Spleen (tissue), 11 donors: ENCODE results near the gene EFNA5. TPM values are rescaled to one million over a fixed set of nuclear protein-coding genes. Genes with fewer than 3 reads are reported as not detected.
A peak's percentile ranks its signal among the peaks of the same experiment; 100 is the strongest.

Experiments
- DNase-seq: peaks from one replicate; pipeline ENCODE4 v3.0.0-alpha.2; 2020
- H3K27ac ChIP-seq, 8 donors: fragments of 200-600 bp; sonication (generic) in 7 of 8; 1 replicate in 4 of 8; 2 replicates in 4 of 8; pipeline versions ENCODE4 v1.5.0 to v1.8.0; 2016 to 2021; ENCODE audit warnings: inconsistent platforms in 4 of 8, mild to moderate bottlenecking in 4 of 8, moderate library complexity in 1 of 8
- H3K27me3 ChIP-seq, 7 donors: fragments of 200-600 bp; sonication (generic) in 6 of 7; replicated peaks in 1 of 7; 1 replicate in 4 of 7; 2 replicates in 3 of 7; pipeline versions ENCODE4 v1.5.0 to v1.8.0; 2016 to 2021; ENCODE audit warnings: inconsistent platforms in 3 of 7, mild to moderate bottlenecking in 1 of 7
- H3K36me3 ChIP-seq, 6 donors: fragments of 200-600 bp; sonication (generic) in 5 of 6; 1 replicate in 4 of 6; 2 replicates in 2 of 6; pipeline versions ENCODE4 v1.5.0 to v1.8.0; 2016 to 2021; ENCODE audit warnings: inconsistent platforms in 2 of 6
- H3K4me1 ChIP-seq, 6 donors: fragments of 200-600 bp; sonication (generic) in 5 of 6; 1 replicate in 3 of 6; 2 replicates in 3 of 6; pipeline versions ENCODE4 v1.5.0 to v1.8.0; 2016 to 2021; ENCODE audit warnings: inconsistent platforms in 3 of 6
- H3K4me3 ChIP-seq, 8 donors: fragments of 200-600 bp; sonication (generic) in 7 of 8; 1 replicate in 4 of 8; 2 replicates in 4 of 8; pipeline versions ENCODE4 v1.5.0 to v1.8.0; 2016 to 2021; ENCODE audit warnings: inconsistent platforms in 4 of 8, mild to moderate bottlenecking in 4 of 8, moderate library complexity in 2 of 8
- H3K9me3 ChIP-seq, 8 donors: fragments of 200-600 bp; sonication (generic) in 7 of 8; 1 replicate in 4 of 8; 2 replicates in 4 of 8; pipeline versions ENCODE4 v1.5.0 to v1.8.0; 2016 to 2021; ENCODE audit warnings: inconsistent platforms in 4 of 8
- POLR2A ChIP-seq, 3 donors: fragments of 450-650 bp; IDR thresholded peaks; one replicate each; pipeline ENCODE4 v1.5.1; 2017; ENCODE audit warnings: antibody characterized with exemption in 3 of 3, mild to moderate bottlenecking in 1 of 3
- POLR2AphosphoS5 ChIP-seq, 3 donors: sonication (generic); formaldehyde crosslinking; IDR thresholded peaks; one replicate each; pipeline ENCODE4 v1.5.1; 2017; ENCODE audit warnings: antibody characterized with exemption in 3 of 3
- WGBS, 5 donors: extraction: QIAGEN DNeasy Blood & Tissue Kit in 3 of 5; methylation state at CpG; one replicate each; pipeline versions ENCODE4 v1.1.5 to v1.1.7; 2013 to 2018; 5-methylcytosine and 5-hydroxymethylcytosine counted together
- intact Hi-C: fragments of 100-400 bp; cut with DNase I; formaldehyde crosslinking; loops from one replicate; pipeline ENCODE4 v1.15.0; 2023; ENCODE audit warnings: low total_unique reads
- polyA plus RNA-seq, 3 donors: library from polyadenylated mRNA; stranded (reverse); fragments of 200-250 nt; gene quantifications; one replicate each; pipeline ENCODE4 v1.2.1, GENCODE V29; 2013
- total RNA-seq, 7 donors: library from RNA; depleted of rRNA in 3 of 7; stranded (reverse); fragments of >200 nt in 3 of 7; fragmentation: NEBNext Ultra II Directional in 4 of 7; extraction: Animal tissue kit (Norgen Biotek cat#: 25700) in 4 of 7; gene quantifications; one replicate each; pipeline versions ENCODE4 v1.1.0 to v1.2.1, GENCODE V29; 2016 to 2021
- TF ChIP-seq, protein P1 (sequence below), 11 experiments: fragments of 200-600 bp in 7 of 11; fragments of 450-650 bp in 4 of 11; sonication (generic) in 4 of 11; IDR thresholded peaks in 8 of 11; conservative IDR thresholded peaks in 3 of 11; 1 replicate in 7 of 11; 2 replicates in 4 of 11; pipeline versions ENCODE4 v1.4.0 to v1.8.0; 2016 to 2021; ENCODE audit warnings: antibody characterized with exemption in 11 of 11, inconsistent platforms in 4 of 11, mild to moderate bottlenecking in 1 of 11
- donor health status: healthy with polysubstance abuse.
- donor health status: DM: no; HTN: no; CAD: no; lungs with moderate emphysema.
- donor health status: DM: no; HTN: no; CAD: no.
- donor health status: Bipolar disorder and iron deficiency.
- donor health status: healthy.
- donor health status: DM: no; HTN: no; CAD: no.
- donor health status: DM: yes; HTN: yes; CAD: no.

Gene EFNA5
- total and polyA plus RNA-seq, 10 donors: 0.33 to 29.0 (median 12.2) TPM

DNA sequence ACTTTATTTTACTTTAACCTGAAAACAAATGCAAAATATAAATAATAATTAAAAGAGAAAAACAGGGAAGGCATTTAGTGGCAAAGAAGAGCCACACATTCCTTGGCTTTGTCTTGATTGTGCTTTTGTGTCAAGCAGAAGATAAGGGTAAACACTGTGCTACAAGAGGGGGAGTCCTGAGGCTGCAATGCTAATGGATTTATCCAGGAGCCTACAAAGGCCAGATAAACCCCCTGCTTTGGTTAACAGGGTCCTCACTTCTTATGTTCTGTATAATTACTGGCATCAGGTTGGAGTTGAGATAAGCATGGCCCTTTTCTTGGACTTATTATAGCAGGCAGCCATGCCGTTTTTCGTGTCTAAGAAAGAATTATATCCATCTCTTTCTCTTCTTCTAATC lies 302.8 kb downstream of the EFNA5 start:
- no peak overlapping the region for H3K4me3 ChIP-seq
- H3K36me3 ChIP-seq: no peaks in the 10 kb centered on the region
- DNase-seq: no peak
- peaks cover 0 to 28% (median 10%) of the 10 kb centered on the region in 6 donors for H3K4me1 ChIP-seq
- no peaks in the 10 kb centered on the region for H3K9me3 ChIP-seq
- intact Hi-C loops: no loop called here
- no peaks in the 10 kb centered on the region for H3K27me3 ChIP-seq
- H3K27ac ChIP-seq: no peak overlapping the region
- WGBS, 5 donors: 86 to 95% (median 94%) methylated on average over 2 of the region's 2 CpGs
- TF ChIP-seq POLR2AphosphoS5 (IDR thresholded peaks at IDR 0.05) (no peak), POLR2A (IDR thresholded peaks at IDR 0.05) (no peak)
- TF ChIP-seq, protein P1, sequence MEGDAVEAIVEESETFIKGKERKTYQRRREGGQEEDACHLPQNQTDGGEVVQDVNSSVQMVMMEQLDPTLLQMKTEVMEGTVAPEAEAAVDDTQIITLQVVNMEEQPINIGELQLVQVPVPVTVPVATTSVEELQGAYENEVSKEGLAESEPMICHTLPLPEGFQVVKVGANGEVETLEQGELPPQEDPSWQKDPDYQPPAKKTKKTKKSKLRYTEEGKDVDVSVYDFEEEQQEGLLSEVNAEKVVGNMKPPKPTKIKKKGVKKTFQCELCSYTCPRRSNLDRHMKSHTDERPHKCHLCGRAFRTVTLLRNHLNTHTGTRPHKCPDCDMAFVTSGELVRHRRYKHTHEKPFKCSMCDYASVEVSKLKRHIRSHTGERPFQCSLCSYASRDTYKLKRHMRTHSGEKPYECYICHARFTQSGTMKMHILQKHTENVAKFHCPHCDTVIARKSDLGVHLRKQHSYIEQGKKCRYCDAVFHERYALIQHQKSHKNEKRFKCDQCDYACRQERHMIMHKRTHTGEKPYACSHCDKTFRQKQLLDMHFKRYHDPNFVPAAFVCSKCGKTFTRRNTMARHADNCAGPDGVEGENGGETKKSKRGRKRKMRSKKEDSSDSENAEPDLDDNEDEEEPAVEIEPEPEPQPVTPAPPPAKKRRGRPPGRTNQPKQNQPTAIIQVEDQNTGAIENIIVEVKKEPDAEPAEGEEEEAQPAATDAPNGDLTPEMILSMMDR (IDR thresholded peaks at IDR 0.05 in 8 of 11, conservative IDR thresholded peaks at IDR 0.05 in 3 of 11): no peak

DNA sequence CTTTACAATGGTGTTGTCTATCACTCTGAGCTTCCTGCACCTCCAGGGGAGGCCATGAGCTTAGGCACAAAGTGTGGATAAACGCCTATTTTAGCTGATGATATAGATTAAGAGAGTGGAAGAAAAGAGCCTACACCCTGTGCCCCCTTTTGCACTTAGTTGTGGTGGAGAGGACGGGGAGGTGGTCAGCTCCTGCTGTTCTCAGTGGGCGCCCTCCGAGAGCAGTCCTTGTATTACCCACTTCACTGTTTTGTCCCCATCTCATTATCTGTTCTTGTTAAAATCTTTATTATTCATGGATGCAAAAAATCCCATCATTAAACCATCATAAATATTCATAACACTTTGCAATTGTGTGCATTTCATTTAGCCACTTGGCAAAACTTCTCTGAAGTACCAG lies 303.3 kb downstream of the EFNA5 start:
- Histone ChIP-seq H3K27me3 (no peaks in the 10 kb centered on the region), H3K27ac (no peak overlapping the region), H3K4me3 (no peak overlapping the region), H3K36me3 (no peaks in the 10 kb centered on the region), H3K9me3 (no peaks in the 10 kb centered on the region), H3K4me1 (peaks cover 0 to 29% (median 10%) of the 10 kb centered on the region in 6 donors)
- TF ChIP-seq POLR2AphosphoS5 (IDR thresholded peaks at IDR 0.05): no peak
- TF ChIP-seq POLR2A (IDR thresholded peaks at IDR 0.05): no peak
- TF ChIP-seq, protein P1 (IDR thresholded peaks at IDR 0.05 in 8 of 11, conservative IDR thresholded peaks at IDR 0.05 in 3 of 11): no peak
- no peak for DNase-seq
- intact Hi-C loops: no loop called here
- 85 to 91% (median 88%) methylated on average over 4 of the region's 4 CpGs for whole genome bisulfite sequencing, 5 donors

- H3K27me3 ChIP-seq: no peaks in the 10 kb centered on the region
- no peaks in the 10 kb centered on the region for H3K36me3 ChIP-seq
- intact Hi-C loops: no loop called here
- H3K4me3 ChIP-seq: peak overlapping the region in 1 of 8 donors; percentile 27
- TF ChIP-seq, protein P1 (IDR thresholded peaks at IDR 0.05 in 8 of 11, conservative IDR thresholded peaks at IDR 0.05 in 3 of 11): no peak
- TF ChIP-seq POLR2A (IDR thresholded peaks at IDR 0.05) (no peak), POLR2AphosphoS5 (IDR thresholded peaks at IDR 0.05) (no peak)
- H3K4me1 ChIP-seq: peaks cover 0 to 37% (median 13%) of the 10 kb centered on the region in 6 donors
- DNase-seq: no peak
- 29 to 43% (median 34%) methylated on average over 10 of the region's 10 CpGs for WGBS, 5 donors
- peak overlapping the region in 6 of 8 donors; percentile 4 to 80 (median 70) for H3K27ac ChIP-seq
- H3K9me3 ChIP-seq: no peaks in the 10 kb centered on the region
These were observed 305.2 kb downstream of the EFNA5 start for GRCh38 chr5:107365320-107366109.
